ENCODE results near the gene PRKN.

Gene PRKN

GRCh38 chr6:162014069-162014811 lies 713.3 kb downstream of the PRKN start:
- no peak for FAIRE-seq

DNA sequence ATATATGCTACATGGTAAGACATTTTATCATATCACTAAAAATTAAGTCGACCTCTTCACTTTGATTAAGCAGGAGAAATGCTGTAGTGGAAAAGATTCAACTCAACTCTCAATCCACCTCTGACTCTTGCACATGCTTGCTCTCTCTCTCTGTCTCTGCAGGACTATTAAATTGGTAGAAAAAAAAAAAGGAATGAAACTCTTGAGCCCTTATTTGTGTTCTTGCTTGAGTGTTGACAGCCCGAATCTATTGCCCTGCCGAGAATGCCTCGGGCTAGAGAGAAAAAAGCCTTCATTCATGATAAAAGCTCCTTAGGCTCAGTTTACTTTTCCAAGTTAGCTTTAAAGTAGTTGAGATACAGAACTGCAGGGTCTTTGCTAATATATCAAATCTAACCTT lies 722.2 kb downstream of the PRKN start:
- no peak for FAIRE-seq

GRCh38 chr6:161996783-161997182 lies 730.8 kb downstream of the PRKN start:
- FAIRE-seq, result no peak

- FAIRE-seq, result no peak
Observed at GRCh38 chr6:161985876-161986423, 741.6 kb downstream of the PRKN start.

GRCh38 chr6:161984713-161985112 lies 742.9 kb downstream of the PRKN start:
- FAIRE-seq, result no peak

- no peak for FAIRE-seq
Observed at GRCh38 chr6:161976553-161976952, 751.0 kb downstream of the PRKN start.

DNA sequence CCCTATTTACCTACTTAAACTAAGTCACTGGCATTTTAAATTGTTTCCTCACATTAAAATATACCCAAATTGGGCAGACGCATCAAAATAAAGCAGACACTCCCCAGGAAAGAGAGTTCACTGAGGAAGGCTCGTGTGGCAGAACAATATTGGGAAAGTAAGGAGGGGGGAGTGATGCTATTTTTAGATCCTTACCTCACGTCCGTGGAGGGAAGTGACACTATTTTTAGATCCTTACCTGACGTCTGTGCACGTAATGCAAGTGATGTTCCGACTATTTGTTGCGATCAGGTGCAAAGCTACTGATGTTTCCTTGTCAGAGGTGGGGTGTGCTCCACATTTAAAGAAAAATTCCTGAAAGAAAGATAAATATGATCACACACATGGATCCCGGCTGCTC lies 754.5 kb downstream of the PRKN start:
- no peak for FAIRE-seq

GRCh38 chr6:161971043-161971442 lies 756.5 kb downstream of the PRKN start:
- FAIRE-seq, result no peak

GRCh38 chr6:161963634-161964234 lies 763.8 kb downstream of the PRKN start:
- FAIRE-seq, result no peak

DNA sequence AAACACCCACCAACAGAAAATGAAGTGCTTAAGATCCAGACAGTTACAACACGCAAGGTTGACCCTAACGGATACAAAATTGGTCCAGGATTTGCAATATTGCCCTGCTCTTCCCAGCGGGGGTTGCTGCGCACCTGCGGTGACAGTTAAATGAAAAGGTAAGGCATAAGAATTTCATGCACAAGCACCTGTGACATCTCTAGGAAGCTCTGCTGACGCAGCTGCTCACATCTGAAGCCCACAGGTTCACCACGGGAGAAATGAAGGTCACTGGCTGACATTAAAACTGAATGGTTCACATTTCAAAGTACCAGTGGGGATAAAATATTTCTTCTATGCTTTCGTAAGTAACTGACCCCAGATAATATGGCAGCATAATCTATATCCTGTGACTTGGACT lies 764.4 kb downstream of the PRKN start:
- FAIRE-seq, result no peak

GRCh38 chr6:161961796-161962195 lies 765.8 kb downstream of the PRKN start:
- FAIRE-seq, result no peak

- FAIRE-seq, result no peak
Observed at GRCh38 chr6:161961046-161961445, 766.5 kb downstream of the PRKN start.

GRCh38 chr6:161959072-161959471 lies 768.5 kb downstream of the PRKN start:
- FAIRE-seq, result no peak

DNA sequence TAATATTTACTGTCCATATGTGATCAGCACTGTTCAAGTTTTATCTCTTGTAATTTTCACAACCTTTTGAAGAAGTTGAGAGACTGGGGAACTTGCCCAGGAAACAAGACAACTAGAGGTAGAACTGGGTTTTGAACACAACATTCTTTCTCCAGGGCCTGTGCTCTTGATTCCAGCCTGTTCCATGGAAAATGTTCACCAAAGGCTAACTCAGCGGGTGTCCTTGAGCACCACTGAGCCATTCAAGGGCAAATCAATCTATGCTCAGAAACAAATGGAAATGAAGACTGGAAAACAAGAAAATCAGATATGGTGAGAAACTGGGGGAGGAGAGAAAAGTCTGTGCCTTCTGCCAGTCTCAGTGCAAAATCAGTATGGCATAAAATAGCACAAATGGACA lies 771.5 kb downstream of the PRKN start:
- FAIRE-seq, result no peak

DNA sequence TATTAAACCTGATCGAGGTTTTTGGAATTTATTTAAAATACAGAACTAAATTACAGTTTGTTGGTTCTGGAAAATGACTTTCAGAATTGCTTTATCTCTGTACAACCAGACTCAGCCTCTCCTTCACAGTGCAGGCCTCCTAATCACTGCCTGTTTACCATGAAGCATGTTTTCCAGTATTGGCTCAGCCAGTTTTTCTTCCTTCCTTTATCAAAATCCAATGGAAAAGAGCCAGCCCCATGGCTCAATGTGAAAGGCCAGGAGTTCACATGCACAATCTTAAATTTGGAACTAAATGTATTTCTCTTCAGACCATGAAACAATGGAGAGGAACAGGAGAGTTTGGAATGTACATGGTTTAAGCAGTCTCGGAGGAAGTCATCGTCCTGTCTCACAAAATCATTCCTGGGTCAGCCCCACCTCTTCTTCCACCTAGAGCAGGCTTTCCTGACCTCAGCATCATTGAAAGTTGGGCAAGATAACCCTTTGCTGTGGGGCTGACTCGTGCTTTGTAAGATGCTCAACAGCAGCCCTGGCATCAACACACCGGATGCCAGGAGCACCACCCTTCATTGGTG lies 772.8 kb downstream of the PRKN start:
- FAIRE-seq, result no peak

- FAIRE-seq, result no peak
Observed at GRCh38 chr6:161954077-161954476, 773.5 kb downstream of the PRKN start.

GRCh38 chr6:161951126-161951525 lies 776.4 kb downstream of the PRKN start:
- FAIRE-seq, result no peak

- FAIRE-seq, result no peak
Observed at GRCh38 chr6:161949531-161949930, 778.0 kb downstream of the PRKN start.

DNA sequence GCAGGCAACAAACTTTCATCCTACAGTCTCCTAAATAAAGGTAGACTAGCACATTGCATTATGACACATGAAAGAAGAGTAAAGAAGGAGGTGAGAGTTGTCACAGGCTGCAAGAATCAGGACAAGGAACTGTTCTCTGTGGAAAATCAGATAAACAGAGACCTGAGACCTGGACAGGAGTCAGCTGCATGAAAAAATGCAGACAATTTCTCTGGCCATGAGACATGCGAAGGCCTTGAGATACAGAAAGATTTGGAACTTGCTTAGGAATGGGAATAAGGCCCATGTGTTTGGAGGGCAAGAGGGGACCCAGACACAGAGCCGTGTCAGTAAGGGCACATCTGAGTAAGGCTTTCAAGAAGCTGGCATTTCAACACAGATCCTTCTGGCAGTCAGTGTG lies 779.1 kb downstream of the PRKN start:
- FAIRE-seq, result no peak

GRCh38 chr6:161947371-161947770 lies 780.2 kb downstream of the PRKN start:
- no peak for FAIRE-seq

- FAIRE-seq, result no peak
Observed at GRCh38 chr6:161946461-161946860, 781.1 kb downstream of the PRKN start.

DNA sequence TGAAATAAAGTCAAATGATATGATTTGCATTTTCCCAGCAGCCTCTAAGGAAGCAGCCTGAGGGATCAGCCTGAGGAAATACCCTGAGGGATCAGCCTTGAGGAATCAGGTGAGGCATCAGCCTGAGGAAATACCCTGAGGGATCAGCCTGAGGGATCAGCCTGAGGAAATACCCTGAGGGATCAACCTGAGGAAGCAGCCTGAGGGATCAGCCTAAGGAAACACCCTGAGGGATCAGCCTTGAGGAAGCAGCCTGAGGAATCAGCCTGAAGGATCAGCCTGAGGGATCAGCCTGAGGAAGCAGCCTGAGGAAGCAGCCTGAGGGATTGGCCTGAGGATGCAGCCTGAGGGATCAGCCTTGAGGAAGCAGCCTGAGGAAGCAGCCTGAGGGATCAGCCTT lies 784.0 kb downstream of the PRKN start:
- FAIRE-seq, result no peak

DNA sequence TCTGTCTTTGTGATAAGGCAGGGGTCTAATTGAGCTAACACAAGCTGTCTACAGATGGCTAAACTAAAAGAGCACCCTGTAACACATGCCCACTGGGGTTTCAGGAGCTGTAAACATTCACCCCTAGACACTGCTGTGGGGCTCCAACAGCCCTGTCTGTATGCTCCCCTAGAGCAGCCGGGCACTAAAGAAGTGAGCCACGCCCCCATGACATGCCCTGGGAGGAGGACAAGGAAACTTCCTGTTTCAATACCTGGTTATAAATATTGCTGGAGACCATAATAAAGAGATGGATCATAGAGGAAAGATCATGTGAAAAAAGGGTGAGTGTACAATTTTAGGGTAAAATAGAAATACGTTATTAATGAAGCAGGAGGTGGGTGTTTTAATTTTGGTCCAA lies 786.0 kb downstream of the PRKN start:
- no peak for FAIRE-seq

DNA sequence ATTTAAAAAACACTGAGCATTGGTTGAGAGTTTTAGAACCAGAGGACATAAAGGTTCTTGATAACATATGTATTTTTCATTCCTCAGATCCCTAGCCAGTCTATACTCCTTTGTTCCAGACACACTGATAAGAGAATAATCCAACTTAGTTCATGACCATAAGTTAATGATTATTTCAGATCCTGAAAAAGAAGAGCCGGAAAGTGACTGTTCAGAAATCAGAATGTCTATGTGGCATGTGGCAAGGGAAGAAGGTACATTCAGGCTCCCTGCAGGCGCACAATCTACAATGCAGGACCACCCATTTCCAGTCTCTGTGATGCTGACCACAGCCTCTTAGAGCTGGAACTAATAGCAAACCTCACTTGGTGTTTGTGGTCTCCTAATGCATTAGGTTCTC lies 787.0 kb downstream of the PRKN start:
- no peak for FAIRE-seq

All from A204.1 (cell line).